GM18951 (cell line): ENCODE measurements around the gene TAGLN.

Experiments
- POLR2A ChIP-seq: IDR thresholded peaks from 4 replicates; pipeline ENCODE4 v1.6.1; 2011; ENCODE audit warnings: mild to moderate bottlenecking; ENCODE audit not compliant: insufficient read length, insufficient read depth; ENCODE audit errors: extremely low read depth
- in situ Hi-C: fragments of 300-500 bp; cut with MboI; formaldehyde crosslinking; loops from one replicate; pipeline ENCODE4 v1.12.0; 2022; ENCODE audit warnings: low sequenced_read_pairs, mixed read lengths, inconsistent platforms; ENCODE audit not compliant: unreplicated experiment

TAGLN gene

GRCh38 chr11:117221775-117222517, 22.8 kb downstream of the TAGLN start:
- in situ Hi-C loops, result no loop called here

GRCh38 chr11:117222991-117223740, 24.0 kb downstream of the TAGLN start:
- no peak for TF ChIP-seq POLR2A
- in situ Hi-C loops, result no loop called here

More at GRCh38 chr11:117221775-117222517, 22.8 kb downstream of the TAGLN start:
- TF ChIP-seq POLR2A, result no peak

GRCh38 chr11:117223741-117224689, 24.8 kb downstream of the TAGLN start:
- no peak for TF ChIP-seq POLR2A
- in situ Hi-C loops, result no loop called here

- in situ Hi-C loops, result no loop called here
- TF ChIP-seq POLR2A, result no peak
Measured at GRCh38 chr11:117225553-117226170, 26.5 kb downstream of the TAGLN start.

GRCh38 chr11:117226388-117227385, 27.5 kb downstream of the TAGLN start:
- in situ Hi-C loops, result no loop called here
- no peak for TF ChIP-seq POLR2A

GRCh38 chr11:117228091-117228490, 28.9 kb downstream of the TAGLN start:
- no peak for TF ChIP-seq POLR2A
- in situ Hi-C loops, result no loop called here

GRCh38 chr11:117229411-117229810, 30.2 kb downstream of the TAGLN start:
- no peak for TF ChIP-seq POLR2A
- in situ Hi-C loops, result no loop called here

GRCh38 chr11:117229931-117230285, 30.7 kb downstream of the TAGLN start:
- in situ Hi-C loops, result no loop called here
- TF ChIP-seq POLR2A, result no peak

GRCh38 chr11:117230286-117230961, 31.3 kb downstream of the TAGLN start:
- in situ Hi-C loops, result no loop called here
- TF ChIP-seq POLR2A, result no peak

GRCh38 chr11:117230999-117231841, 32.0 kb downstream of the TAGLN start:
- in situ Hi-C loops, result no loop called here
- TF ChIP-seq POLR2A, result no peak

GRCh38 chr11:117231842-117232091, 32.6 kb downstream of the TAGLN start, which contains the start of gene PCSK7:
Gene PCSK7 (minus strand): TSS chr11:117232073. CDS start chr11:117229844, 2,229 bp downstream.
- TF ChIP-seq POLR2A, result no peak
- in situ Hi-C loops, result no loop called here
